A673 (cell line): ENCODE data around the gene SLC7A1.

Experiments used
- CTCF ChIP-seq: fragments of 300-800, 200-600 bp; sonication (generic); conservative IDR thresholded peaks from 2 replicates; pipeline ENCODE4 v1.5.1; 2017; ENCODE audit warnings: low read depth, mild to moderate bottlenecking, antibody characterized with exemption, low read length, moderate library complexity, mixed read lengths
- EZH2 ChIP-seq: fragments of 200-600 bp; sonication (generic); IDR thresholded peaks from 2 replicates; pipeline ENCODE4 v1.6.1; 2017; ENCODE audit warnings: borderline replicate concordance, low read depth, mild to moderate bottlenecking, mixed read lengths, antibody characterized with exemption, low read length; ENCODE audit not compliant: poor library complexity, severe bottlenecking

- TF ChIP-seq CTCF (no peak), EZH2 (no peak)
Measured at GRCh38 chr13:29543230-29544215, 52.0 kb downstream of the SLC7A1 start.
